HepG2 (cell line): ENCODE data around the gene ELMOD1. TPM values are rescaled to one million over a fixed set of nuclear protein-coding genes. Genes with fewer than 3 reads are reported as not detected.

ENCODE experiments used
- ATAC-seq: fragments of 200-7000 bp; cut with Tn5 transposase; 3 replicates; pipeline ENCODE4 v1.9.1; 2020; ENCODE audit warnings: mild to moderate bottlenecking, moderate library complexity
- BruUV-seq: library from RNA; stranded (reverse); fragments of 400-500 nt; replicated peaks from 2 replicates; lab custom pipeline; 2021; lab: Mats Ljungman, UMichigan
- CTCF ChIA-PET: fragments of 300-600 bp; formaldehyde crosslinking; extraction: SDS; loops from one replicate; lab custom pipeline; 2021; ENCODE audit warnings: low total read pairs, inconsistent platforms, low intra/inter-chr PET ratio; lab: Yijun Ruan, JAX
- POLR2A ChIA-PET: fragments of 350-600 bp; sonication (Branson Sonifier 250); formaldehyde crosslinking; loops from one replicate; lab custom pipeline; 2020; ENCODE audit warnings: antibody characterized with exemption, inconsistent platforms; lab: Yijun Ruan, JAX
- DNase-seq: peaks from one replicate; pipeline ENCODE4 v3.0.0-alpha.2; 2015; ENCODE audit warnings: low spot score
- FAIRE-seq: peaks from 3 replicates; lab custom pipeline; 2011; peaks lifted over from hg19 to GRCh38; lab: Jason Lieb, UNC
- H2AFZ ChIP-seq: one replicate; pipeline ENCODE4 v1.6.1; 2011; ENCODE audit warnings: low read length, inconsistent platforms
- H3K27ac ChIP-seq: fragments of 300-600 bp; 3 replicates; pipeline ENCODE4 v1.8.0; 2011; ENCODE audit warnings: mixed run types, mild to moderate bottlenecking, mixed read lengths, low read length, inconsistent platforms; ENCODE audit not compliant: insufficient read depth; ENCODE audit errors: extremely low read length
- H3K27me3 ChIP-seq, 2 experiments: fragments of 200-600 bp in 1 of 2; 2 replicates in 1 of 2; 3 replicates in 1 of 2; pipeline versions ENCODE4 v1.6.0 to v1.8.0; 2011; ENCODE audit warnings: low read length in 2 of 2, mild to moderate bottlenecking in 2 of 2, moderate library complexity in 2 of 2, inconsistent platforms in 1 of 2; ENCODE audit not compliant: insufficient read depth in 2 of 2, control insufficient read depth in 1 of 2
- H3K36me3 ChIP-seq, 2 experiments: fragments of 200-600 bp in 1 of 2; replicated peaks in 1 of 2; 2 replicates in 1 of 2; 3 replicates in 1 of 2; pipeline versions ENCODE4 v1.5.1 to v1.8.0; 2011; ENCODE audit warnings: low read length in 2 of 2, inconsistent platforms in 1 of 2; ENCODE audit not compliant: insufficient read depth in 2 of 2, control insufficient read depth in 1 of 2
- H3K4me1 ChIP-seq: 2 replicates; pipeline ENCODE4 v1.5.1; 2012; ENCODE audit warnings: low read length, inconsistent platforms; ENCODE audit not compliant: insufficient read depth
- H3K4me2 ChIP-seq: 2 replicates; pipeline ENCODE4 v1.6.0; 2011; ENCODE audit warnings: low read depth, low read length, inconsistent platforms
- H3K4me3 ChIP-seq, 3 experiments: fragments of 200-600 bp in 1 of 3; sonication (generic), shearing (Covaris generic) in 1 of 3; replicated peaks in 1 of 3; 2 replicates each; pipeline ENCODE4 v1.5.1; 2011 to 2016; ENCODE audit warnings: low read length in 3 of 3, inconsistent platforms in 2 of 3, low read depth in 2 of 3, mild to moderate bottlenecking in 2 of 3, control low read depth in 1 of 3, mixed read lengths in 1 of 3; ENCODE audit not compliant: insufficient read depth in 1 of 3
- H3K79me2 ChIP-seq: one replicate; pipeline ENCODE4 v1.6.1; 2011; ENCODE audit warnings: low read length, inconsistent platforms; ENCODE audit not compliant: insufficient read depth
- H3K9ac ChIP-seq: 2 replicates; pipeline ENCODE4 v1.6.0; 2011; ENCODE audit warnings: mild to moderate bottlenecking, low read depth, low read length, inconsistent platforms; ENCODE audit not compliant: insufficient read depth
- H3K9me3 ChIP-seq: 2 replicates; pipeline ENCODE4 v1.5.1; 2012; ENCODE audit warnings: mild to moderate bottlenecking, low read length
- H4K20me1 ChIP-seq: 2 replicates; pipeline ENCODE4 v1.6.0; 2011; ENCODE audit warnings: inconsistent platforms, mild to moderate bottlenecking, low read length, moderate library complexity; ENCODE audit not compliant: insufficient read depth
- GABPB1 ChIP-seq: IDR thresholded peaks from 2 replicates; pipeline ENCODE4 v1.6.1; 2016; ENCODE audit warnings: mild to moderate bottlenecking, missing genetic modification reagents, moderate library complexity, missing compliant biosample characterization
- IKZF1 ChIP-seq: fragments of 450-650 bp; IDR thresholded peaks from 2 replicates; pipeline ENCODE4 v1.7.1; 2016
- NCOR1 ChIP-seq: fragments of 200-600 bp; sonication (generic); IDR thresholded peaks from 2 replicates; pipeline ENCODE4 v1.7.0; 2017; ENCODE audit warnings: antibody characterized with exemption, low read length, borderline replicate concordance
- NFYC ChIP-seq: IDR thresholded peaks from 2 replicates; pipeline ENCODE4 v1.6.1; 2016; ENCODE audit warnings: missing genetic modification reagents, missing compliant biosample characterization
- SKIL ChIP-seq: sonication (generic); formaldehyde crosslinking; IDR thresholded peaks from 2 replicates; pipeline ENCODE4 v1.8.0; 2022; ENCODE audit warnings: missing genetic modification reagents, mild to moderate bottlenecking, moderate library complexity, borderline replicate concordance
- TAF1 ChIP-seq: sonication (generic); formaldehyde crosslinking; IDR thresholded peaks from 2 replicates; pipeline ENCODE4 v1.4.0; 2020; ENCODE audit warnings: missing genetic modification reagents
- ZFP36L2 ChIP-seq: sonication (generic); formaldehyde crosslinking; IDR thresholded peaks from 2 replicates; pipeline ENCODE4 v1.4.0; 2020; ENCODE audit warnings: missing genetic modification reagents
- ZNF335 ChIP-seq: sonication (generic); formaldehyde crosslinking; IDR thresholded peaks from 2 replicates; pipeline ENCODE4 v1.4.0; 2020; ENCODE audit warnings: missing genetic modification reagents
- ZNF501 ChIP-seq: sonication (generic); formaldehyde crosslinking; IDR thresholded peaks from 2 replicates; pipeline ENCODE4 v1.5.1; 2020; ENCODE audit warnings: mild to moderate bottlenecking, moderate library complexity, missing genetic modification reagents
- WGBS: methylation state at CpG from one replicate; pipeline ENCODE4 v1.1.6; 2017; ENCODE audit warnings: low lambda C conversion rate; 5-methylcytosine and 5-hydroxymethylcytosine counted together
- in situ Hi-C: cut with HindIII; loops from 2 replicates; pipeline ENCODE4 v1.10.0; 2017; ENCODE audit warnings: low pct_unique_long_range_greater_than_20kb; ENCODE audit not compliant: extremely low pct_ligation_motif_present
- intact Hi-C: fragments of 100-400 bp; cut with micrococcal nuclease; formaldehyde crosslinking; loops from one replicate; pipeline ENCODE4 v1.10.0; 2022; ENCODE audit not compliant: unreplicated experiment
- polyA plus RNA-seq, 8 experiments: library from polyadenylated mRNA; depleted of rRNA in 3 of 8; stranded (reverse) in 7 of 8; unstranded in 1 of 8; fragments of >200 nt; fragmentation: Illumina TruSeq in 4 of 8; extraction: Trizol in 4 of 8; gene quantifications; 2 replicates each; pipeline versions ENCODE4 v1.2.1 to v1.2.3, GENCODE V29; 2011 to 2016; ENCODE audit warnings: low read depth in 4 of 8, missing spikeins in 1 of 8, mixed read lengths in 1 of 8; ENCODE audit not compliant: insufficient read depth in 1 of 8
- total RNA-seq, 5 experiments: library from RNA; depleted of rRNA; stranded (reverse); fragments of >200 nt; fragmentation: Illumina TruSeq; extraction: Trizol; gene quantifications; 2 replicates each; pipeline ENCODE4 v1.2.3, GENCODE V29; 2016; ENCODE audit warnings: low read depth in 1 of 5

ELMOD1 gene
- total and polyA plus RNA-seq, 2 of the 13 experiments (the other 11 are each of a cell fraction or from before 2014, with no cell fraction given) = not detected

- TF ChIP-seq SKIL (CRISPR knock-in tag) = no peak
- TF ChIP-seq ZNF335 (CRISPR knock-in tag) = no peak
These were observed 104.5 kb downstream of the ELMOD1 start (continued) for GRCh38 chr11:107695446-107695845.

DNA sequence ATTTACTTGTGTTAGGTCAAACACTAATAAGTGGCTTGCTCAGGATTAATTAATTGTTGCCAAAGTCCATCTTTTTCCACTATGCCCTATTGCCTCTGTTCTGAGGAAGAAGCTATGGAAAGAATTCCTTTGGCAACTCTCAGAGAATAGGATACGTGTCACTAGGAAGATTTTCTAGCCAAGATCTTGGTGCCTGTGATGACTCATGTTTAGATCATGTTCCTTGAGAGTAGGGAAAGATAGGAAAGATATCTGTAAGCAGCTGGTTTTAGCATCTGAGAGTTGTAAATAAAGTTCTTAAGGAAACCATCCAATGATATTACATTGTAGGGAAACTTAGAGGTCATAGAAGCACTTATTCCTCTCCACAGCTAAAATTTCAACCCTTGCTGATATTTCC, 105.2 kb downstream of the ELMOD1 start:
- in situ Hi-C loops = no loop called here
- DNase-seq = no peak
- no peak overlapping the region for H3K4me3 ChIP-seq
- H3K9ac ChIP-seq = no peak overlapping the region
- TF ChIP-seq IKZF1 (no peak), TAF1 (no peak), GABPB1 (CRISPR knock-in tag) (no peak), NFYC (CRISPR knock-in tag) (no peak), ZNF501 (CRISPR knock-in tag) (no peak), NCOR1 (no peak), ZFP36L2 (CRISPR knock-in tag) (no peak)
- TF ChIP-seq, all 625 proteins: peak for 0
- ATAC-seq = no peak
- H3K4me1 ChIP-seq = no peaks in the 10 kb centered on the region
- no peak overlapping the region for H2AFZ ChIP-seq
- H3K27me3 ChIP-seq = peaks cover 0 to 2% of the 10 kb centered on the region in 2 experiments; a peak in 2 of 5 replicates
- H3K27ac ChIP-seq = no peak overlapping the region
- H3K4me2 ChIP-seq = no peak overlapping the region
- no peaks in the 10 kb centered on the region for H4K20me1 ChIP-seq
- H3K36me3 ChIP-seq = no peaks in the 10 kb centered on the region
- FAIRE-seq = no peak
- ChIA-PET POLR2A (no interaction called here), CTCF (no interaction called here)
- BruUV-seq = no TSS peak
- H3K9me3 ChIP-seq = no peaks in the 10 kb centered on the region
- H3K79me2 ChIP-seq = no peaks in the 10 kb centered on the region
- intact Hi-C loops = no loop called here
- 0% methylated on average over 1 of the region's 1 CpG for WGBS
